Left ventricle myocardium superior (tissue), 1 donor: Measurements from ENCODE around the gene TARBP2. TPM values are rescaled to one million over a fixed set of nuclear protein-coding genes. Genes with fewer than 3 reads are reported as not detected.

Experiments
- ATAC-seq: fragments of 200-7000 bp; cut with Tn5 transposase; one replicate; pipeline ENCODE4 v1.9.1; 2020; ENCODE audit warnings: mild to moderate bottlenecking, moderate library complexity
- DNase-seq: peaks from one replicate; pipeline ENCODE4 v3.0.0-alpha.2; 2020
- intact Hi-C: fragments of 100-400 bp; cut with micrococcal nuclease; formaldehyde crosslinking; loops from one replicate; pipeline ENCODE4 v1.11.0; 2022
- long read RNA-seq: library from polyadenylated mRNA; unstranded; transcript quantifications from one replicate; pipeline ENCODE4 v2.0.0, GENCODE V29; 2021
- total RNA-seq: library from RNA; stranded (reverse); fragmentation: NEBNext Ultra II Directional; extraction: Animal tissue kit (Norgen Biotek cat#: 25700); gene quantifications from one replicate; pipeline ENCODE4 v1.2.1, GENCODE V29; 2021
- donor health status: DM: no; HTN: yes; CAD: no; lungs with severe emphysema.

Gene TARBP2, protein sequence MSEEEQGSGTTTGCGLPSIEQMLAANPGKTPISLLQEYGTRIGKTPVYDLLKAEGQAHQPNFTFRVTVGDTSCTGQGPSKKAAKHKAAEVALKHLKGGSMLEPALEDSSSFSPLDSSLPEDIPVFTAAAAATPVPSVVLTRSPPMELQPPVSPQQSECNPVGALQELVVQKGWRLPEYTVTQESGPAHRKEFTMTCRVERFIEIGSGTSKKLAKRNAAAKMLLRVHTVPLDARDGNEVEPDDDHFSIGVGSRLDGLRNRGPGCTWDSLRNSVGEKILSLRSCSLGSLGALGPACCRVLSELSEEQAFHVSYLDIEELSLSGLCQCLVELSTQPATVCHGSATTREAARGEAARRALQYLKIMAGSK
- total RNA-seq = 10.1 TPM
- long read RNA-seq, transcript TARBP2-201 (9 exons, 1,867 nt) = major isoform, 7 of 14 reads
- long read RNA-seq, partial matches to known transcripts = 4 of 14 reads
- long read RNA-seq, other reads (novel, unspliced or antisense) = 2 of 14 reads

DNA sequence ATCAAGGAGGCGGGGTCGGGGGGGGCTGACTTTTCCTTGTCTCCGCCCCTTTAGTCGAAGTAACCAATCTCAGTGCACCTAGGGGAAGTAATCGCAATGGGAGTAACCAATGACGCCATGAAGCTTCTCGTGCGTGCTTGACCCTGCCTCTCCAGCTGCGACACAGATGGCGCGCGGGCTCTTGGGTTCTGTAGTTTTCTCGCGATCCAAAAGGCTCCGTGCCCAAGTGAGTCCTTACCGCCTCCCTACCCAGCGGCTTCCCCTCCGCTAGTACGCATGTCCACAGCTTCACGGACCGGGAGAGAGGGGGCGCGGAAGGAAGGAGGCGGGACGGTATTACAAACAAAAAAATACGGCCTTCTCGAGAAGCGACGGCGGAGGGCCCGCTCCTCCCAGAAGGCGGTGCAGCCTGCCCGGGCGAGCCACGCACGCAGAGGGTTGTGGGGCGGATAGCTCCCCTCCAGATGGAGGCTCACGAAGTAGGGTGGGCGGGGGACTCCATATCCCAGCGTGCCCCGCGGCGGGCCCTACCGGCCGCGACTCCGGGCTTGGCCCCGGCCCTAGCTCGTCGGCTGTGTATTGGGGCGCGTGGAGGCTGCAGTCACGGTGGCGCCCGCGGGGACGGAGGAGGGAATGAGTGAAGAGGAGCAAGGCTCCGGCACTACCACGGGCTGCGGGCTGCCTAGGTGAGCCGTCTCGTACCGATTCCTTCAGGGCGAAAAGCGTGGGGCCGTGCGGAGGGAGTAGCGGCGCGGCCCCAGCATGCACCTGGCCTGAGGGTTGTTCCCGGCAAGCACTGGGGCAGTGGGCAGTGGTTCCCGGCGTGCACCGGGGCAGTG, at the start of gene TARBP2:
TSS of gene TARBP2 (plus strand) at position 508 of the 839 bp plus-strand sequence. CDS start at position 634, 126 bp downstream.
- intact Hi-C loops = loop anchor here (5.0 kb wide), 1 partner anchor 179 kb away; the partner anchor contains the start of gene AAAS
- ATAC-seq (peak; percentile 87), DNase-seq (peak; percentile 97)

DNA sequence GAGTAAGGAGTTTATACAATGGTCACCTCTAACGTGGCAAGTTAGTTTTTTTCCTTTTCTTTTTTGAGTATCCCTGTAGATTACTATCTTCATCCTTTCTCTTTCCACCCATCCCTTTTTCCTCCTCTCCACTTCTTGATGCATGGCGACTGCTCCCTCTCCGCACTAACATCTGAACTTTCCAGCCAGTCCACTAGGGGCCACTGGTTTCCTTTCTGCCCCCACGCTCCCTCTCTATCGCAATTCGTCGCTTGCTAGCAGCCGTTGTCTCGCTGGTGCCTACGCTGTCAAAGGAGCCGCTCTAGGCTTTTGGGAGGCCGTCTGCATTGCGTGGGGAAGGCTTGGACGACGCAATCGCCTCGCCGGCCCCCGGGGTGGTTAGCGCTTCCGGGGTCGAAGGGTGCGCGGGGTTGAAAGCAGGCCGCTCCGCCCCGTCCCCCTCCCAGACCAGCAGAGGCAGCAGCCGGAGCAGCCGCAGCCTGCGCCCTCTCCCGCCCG, 49.4 kb upstream of the TARBP2 start, which contains the start of gene PCBP2:
TSS of gene PCBP2 (plus strand) at position 442 of the 498 bp plus-strand sequence. CDS start 2,699 bp downstream, outside the sequence.
- intact Hi-C loops = no loop called here
- ATAC-seq = peak; percentile 96
- DNase-seq = peak; percentile 98

DNA sequence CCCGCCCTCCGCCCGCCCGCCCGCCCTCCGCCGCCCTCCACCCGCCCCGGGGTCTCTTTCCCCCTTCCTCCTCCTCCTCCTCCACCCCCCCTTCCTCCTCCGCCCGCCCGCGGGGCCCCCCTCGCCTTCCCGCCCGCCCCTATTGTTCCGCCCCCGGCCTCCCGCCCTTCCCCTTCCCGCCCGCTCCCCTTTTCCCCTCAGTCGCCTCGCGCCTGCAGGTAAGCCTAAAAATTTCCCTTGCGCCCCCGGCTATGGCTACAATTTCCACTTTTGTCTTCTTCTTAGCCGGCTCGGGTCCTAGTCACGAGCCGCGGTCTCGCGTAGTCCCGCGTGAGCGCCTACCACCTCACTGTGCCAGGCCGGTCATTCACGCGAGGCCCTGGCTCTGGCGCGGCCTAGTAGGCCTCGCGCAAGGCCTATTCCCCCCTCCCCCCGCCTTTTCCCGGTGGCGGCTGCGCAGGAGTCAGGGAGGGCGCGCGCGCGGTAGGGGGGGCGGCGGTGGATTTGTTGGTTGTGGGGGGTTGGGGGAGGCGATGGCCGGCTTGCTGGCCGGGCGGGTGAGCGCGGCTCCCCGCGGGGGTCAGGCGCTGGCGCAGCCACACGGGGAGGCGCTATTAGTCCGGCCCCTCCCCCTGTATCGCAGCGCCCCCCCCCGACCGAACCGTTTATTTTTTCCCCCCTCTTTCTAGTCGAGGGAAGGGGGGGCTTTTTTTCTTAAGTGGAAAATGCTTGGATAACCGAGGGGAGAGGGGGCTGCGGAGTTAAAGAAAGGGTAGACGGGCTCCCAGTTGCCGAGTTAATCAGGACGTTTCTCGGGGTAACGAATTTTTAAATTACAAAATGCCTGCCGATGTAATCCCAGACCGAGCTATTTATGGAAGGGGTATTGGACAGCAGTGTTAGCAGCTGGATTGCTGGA, 48.7 kb upstream of the TARBP2 start:
- DNase-seq (peak; percentile 93), ATAC-seq (peak; percentile 83)
- intact Hi-C loops = no loop called here

DNA sequence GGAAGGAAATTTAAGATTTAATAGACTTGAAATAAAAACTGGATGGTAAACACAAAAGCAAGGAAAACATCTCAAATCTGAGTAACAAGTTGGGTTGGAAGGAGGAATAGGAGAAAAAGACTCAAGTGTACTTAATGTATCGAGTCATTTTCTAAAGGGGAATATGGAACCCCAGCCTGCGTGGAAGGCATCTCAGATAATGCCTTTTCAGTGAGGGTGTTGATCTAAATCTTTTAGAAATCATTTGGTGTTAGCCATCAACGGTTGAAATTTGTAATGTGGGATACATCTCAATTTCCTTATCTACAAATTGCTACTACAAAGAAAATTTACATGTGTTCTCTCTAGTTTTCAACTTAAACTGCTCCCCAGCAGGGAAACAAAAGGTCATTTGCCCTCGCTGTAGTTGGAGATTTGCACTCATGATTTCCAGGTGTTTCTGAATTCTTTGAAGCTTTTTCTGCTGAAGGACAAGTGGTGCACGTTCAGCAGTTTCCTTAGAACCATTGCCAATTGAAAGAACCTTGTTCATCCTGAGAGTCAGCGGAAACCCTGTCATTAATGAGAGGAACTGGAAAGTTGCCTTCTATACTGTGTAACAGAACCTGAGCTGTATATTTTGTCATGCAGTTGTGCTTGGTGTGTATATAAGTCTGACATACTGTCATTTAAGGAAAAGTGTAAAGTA, 47.0 kb upstream of the TARBP2 start:
- DNase-seq (no peak), ATAC-seq (no peak)
- intact Hi-C loops = no loop called here

DNA sequence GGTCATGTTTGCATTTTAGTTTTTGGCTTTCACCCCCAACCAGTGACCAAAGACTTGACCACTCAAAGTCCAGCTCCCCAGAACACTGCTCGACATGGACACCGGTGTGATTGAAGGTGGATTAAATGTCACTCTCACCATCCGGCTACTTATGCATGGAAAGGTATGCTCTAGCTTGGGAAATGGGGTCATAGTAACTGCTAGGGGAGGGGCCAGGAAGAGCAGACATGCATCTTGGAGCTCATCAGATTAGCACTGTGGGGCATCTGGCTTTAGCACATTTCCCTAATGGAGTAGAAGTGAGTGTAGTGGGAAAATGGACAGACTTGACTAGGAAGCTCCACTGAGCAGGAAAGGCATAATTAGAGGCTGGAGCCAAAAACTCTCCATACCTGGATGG, 46.4 kb upstream of the TARBP2 start:
- intact Hi-C loops = no loop called here
- DNase-seq (no peak), ATAC-seq (no peak)

DNA sequence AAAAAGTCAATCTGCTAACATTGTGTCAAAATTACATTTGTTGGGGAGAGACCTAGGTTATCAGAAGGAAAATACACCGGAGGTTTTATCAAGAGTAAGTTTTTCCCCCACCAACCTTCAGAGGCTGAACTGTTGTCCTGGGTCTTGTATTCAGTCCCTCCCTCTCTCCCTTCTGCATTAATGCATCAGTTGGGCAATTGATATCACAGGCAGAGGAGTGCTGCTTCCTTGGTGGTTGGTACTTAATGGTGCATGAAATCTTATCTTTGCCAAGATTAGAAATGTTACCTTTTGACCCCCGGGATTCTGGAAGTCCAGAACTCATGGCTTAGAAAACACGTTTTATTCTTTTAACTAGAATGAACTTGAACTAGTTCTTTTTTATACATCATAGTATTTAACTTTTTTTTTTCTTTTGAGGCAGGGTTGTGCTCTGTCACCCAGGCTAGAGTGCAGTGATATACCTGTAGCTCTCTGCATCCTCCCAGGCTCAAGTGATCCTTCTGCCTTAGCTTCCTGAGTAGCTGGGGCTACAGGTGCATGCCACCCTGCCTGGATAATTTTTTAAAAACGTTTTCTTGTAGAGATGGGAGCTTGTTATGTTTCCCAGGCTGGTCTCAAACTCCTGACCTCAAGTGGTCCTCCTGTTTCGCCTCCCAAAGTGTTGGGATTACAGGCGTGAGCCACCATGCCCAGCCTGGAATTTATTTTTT, 44.3 kb upstream of the TARBP2 start:
- intact Hi-C loops = no loop called here
- ATAC-seq (no peak), DNase-seq (no peak)

DNA sequence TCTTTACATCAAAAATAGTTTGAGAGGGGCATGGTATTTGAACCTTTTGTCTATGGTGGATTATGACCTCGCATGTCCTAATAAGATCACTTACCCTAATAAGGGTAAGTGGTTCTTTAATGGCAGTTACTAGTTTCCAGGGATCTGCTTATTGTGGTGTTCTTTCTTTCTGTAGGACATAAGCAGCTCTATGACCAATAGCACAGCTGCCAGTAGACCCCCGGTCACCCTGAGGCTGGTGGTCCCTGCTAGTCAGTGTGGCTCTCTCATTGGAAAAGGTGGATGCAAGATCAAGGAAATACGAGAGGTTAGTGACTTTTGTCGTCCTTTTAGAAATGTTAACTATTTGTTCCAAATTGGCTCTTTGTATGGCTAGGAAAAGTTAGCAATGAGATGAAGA, 42.0 kb upstream of the TARBP2 start:
- no peak for DNase-seq
- intact Hi-C loops = no loop called here
- no peak for ATAC-seq

DNA sequence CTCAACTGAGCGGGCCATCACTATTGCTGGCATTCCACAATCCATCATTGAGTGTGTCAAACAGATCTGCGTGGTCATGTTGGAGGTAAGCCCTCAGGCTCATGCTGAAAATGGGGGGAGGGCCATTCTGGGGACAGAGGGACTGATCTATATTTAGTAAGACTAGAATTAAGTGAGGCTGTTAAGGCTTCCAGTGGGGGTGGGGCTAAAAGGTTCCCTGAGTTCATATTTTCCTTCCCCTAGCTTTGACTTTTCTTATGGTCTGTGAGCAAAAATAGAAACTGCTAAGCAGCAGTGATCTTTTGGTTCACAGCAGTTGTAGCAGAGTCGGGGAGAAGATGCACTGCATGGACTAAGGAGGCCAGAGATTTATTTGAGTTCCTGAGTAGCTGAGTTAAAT, 40.0 kb upstream of the TARBP2 start:
- ATAC-seq (peak; percentile 88), DNase-seq (peak; percentile 51)
- intact Hi-C loops = no loop called here

DNA sequence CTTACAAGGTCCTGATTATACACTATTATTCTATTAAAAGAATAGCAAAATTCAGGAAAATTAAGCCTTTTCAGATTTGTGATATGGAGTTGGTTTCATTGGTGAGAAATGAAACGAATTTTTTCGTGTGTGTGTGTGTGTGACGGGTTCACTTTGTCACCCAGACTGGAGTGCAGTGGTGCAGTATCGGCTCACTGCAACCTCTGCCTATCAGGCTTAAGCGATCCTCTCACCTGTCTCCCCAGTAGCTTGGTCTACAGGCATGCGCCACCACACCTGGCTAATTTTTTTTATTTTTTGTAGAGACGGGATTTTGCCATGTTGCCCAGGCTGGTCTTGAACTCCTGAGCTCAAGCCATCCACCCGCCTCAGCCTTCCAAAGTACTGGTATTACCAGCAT, 39.5 kb upstream of the TARBP2 start:
- ATAC-seq (peak; percentile 5), DNase-seq (no peak)
- intact Hi-C loops = no loop called here

DNA sequence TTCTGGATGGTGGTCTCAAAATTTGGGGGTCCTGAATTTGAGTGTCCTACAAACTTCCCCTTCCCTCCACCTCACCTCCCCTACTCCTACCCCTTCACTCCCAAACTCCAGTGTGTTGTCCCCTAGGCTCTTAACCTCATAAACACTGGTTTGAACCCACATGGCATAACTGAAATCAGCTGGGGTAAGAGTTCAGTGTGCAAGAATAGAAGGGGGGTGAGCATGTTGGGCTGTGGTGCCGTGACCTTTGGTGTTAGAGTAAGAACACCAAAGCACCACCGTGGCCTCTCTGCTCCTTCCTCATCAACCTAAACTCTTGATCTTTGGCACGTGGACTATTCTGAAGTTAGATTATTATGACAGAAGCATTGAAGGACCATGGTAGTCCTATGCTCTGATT, 38.1 kb upstream of the TARBP2 start:
- no peak for ATAC-seq
- intact Hi-C loops = no loop called here
- no peak for DNase-seq

DNA sequence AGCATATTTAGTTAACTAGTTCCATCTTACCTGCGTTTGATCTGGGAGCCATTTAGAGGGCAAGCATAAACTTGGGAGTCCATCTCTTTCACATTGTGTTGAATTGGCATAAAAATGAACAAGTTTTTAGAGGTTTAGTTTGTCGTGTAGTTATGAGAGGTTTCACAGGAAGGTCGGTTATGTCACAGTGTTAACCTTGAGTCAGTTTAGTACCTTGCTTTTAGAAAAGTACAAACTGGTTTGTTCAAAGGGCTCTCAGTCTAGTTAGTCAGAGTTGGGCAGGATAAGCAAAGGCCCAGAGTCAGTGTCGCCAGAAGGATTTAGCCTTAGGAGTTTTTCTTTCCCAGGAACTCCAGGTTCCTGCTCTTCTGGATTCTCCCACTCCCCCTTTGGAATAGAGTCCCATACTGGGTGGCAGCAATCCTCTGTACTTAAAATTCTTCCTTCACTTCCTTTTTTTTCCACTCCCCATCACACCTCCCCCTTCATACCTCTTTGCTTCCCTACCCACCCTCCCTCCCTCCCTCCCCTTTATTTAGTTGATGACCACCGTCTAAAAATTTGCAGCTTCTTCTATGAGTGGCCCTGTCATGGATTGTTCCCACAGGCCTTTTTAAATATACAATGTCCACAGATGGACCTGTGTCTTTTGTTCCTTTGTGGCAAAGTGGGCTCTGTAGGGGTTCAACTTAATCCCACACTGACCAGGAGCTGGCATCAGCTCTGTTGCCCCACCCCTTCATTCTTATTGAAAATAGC, 37.1 kb upstream of the TARBP2 start:
- intact Hi-C loops = no loop called here
- no peak for ATAC-seq
- no peak for DNase-seq

DNA sequence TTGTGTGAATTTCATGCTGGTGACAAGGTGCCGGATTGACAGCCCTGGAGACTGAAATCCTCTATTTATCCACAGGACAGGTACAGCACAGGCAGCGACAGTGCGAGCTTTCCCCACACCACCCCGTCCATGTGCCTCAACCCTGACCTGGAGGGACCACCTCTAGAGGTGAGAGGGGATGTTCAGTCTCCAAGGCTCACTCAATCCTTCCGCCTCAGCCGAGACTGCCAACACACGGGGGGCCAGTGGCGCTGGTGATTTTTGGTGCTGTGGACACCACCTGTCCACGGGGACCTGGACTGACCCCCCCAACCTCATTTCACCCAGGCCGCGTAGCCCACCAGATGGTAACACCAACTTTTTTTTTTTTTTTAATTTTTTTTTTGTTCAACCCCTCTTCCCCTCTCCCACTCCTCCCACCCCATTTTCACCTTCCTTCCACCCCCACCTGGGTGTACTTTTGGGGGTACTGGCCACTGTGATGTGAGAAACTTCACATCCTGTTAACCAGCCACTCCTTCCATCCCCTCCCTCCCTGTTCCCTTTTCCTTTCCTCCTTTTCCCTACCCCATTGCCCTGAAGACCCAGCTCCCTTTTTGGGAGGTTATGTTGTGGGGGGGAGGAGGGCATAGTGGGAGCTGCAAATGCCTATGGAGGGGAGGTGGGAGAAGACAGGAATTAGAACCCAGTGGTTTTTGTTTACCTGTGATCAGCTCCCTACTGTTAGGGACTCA, 36.2 kb upstream of the TARBP2 start:
- no peak for ATAC-seq
- intact Hi-C loops = no loop called here
- no peak for DNase-seq

DNA sequence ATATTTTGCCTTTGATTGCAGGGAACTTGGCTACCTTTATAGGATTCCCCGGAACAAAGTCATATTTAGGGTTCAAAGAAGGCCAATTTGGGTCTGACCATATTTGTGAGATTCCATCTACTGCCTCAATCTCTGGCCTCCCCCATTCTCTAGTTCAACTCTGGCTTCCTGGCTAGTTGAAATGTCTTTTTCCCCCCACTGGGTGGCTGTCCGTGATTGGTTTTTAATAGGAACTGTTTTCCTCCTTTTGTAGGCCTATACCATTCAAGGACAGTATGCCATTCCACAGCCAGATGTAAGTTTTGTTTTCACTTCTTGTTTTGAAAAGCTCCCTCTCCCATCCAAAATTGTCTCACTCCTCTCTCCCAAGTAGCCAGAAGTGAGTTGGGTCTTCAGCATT, 35.4 kb upstream of the TARBP2 start:
- DNase-seq (no peak), ATAC-seq (no peak)
- intact Hi-C loops = no loop called here

DNA sequence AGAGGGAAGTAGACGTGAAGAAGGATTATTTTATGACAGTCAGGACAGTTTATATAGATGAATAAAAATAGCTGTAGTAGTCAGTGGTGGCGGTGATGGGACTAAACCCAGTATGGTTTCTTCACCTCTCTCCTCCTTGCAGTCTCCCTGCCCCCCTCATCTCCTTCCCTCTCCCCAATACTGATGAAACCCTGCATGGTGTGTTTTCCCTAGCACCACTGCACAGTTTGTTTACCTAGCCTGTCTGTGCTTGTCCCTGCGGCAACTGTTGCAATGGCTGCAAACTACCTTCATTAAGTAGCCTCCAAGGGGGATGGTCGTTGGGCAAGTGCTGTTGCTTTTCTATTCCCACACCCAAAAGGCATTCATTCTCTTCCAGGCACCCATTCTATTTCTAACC, 34.4 kb upstream of the TARBP2 start:
- intact Hi-C loops = no loop called here
- ATAC-seq (no peak), DNase-seq (no peak)

DNA sequence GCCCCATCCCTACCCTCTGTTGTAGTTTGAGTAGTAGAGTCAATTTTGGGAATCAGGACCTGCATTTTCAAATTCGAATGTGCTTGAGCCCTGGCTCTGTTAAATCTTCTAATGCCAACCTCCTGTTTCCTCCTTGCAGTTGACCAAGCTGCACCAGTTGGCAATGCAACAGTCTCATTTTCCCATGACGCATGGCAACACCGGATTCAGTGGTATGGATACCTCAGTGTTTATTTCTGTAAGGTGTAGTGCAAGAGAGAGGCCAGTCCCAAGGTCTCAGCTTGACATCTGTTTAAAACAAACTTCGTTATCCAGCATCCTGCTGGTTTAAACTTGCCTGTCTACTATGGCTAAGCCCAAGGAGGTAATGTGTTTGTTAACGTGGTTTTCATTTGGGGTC, 34.0 kb upstream of the TARBP2 start:
- DNase-seq (no peak), ATAC-seq (no peak)
- intact Hi-C loops = no loop called here

DNA sequence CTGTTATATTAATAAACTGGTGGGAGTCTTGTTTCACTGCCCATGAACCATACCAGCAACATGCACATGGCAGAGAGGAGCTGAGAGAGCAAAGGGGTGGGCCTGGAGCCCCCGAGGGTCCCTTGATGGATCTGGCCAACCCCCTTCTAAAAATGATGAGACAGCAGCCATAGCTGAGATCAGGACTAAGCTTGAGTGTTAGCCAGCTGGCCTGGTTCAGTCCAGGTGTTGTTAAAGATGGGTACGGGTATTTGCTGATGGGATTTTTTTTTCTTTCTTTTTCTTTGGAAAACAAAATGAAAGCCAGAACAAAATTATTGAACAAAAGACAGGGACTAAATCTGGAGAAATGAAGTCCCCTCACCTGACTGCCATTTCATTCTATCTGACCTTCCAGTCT, 33.2 kb upstream of the TARBP2 start:
- ATAC-seq = no peak
- intact Hi-C loops = no loop called here
- no peak for DNase-seq
